Measurements from ENCODE around the gene TRIM34.
"Not testable (repeated sequence)": the region's sequence is repeated elsewhere in the genome, so short reads cannot be mapped to it uniquely, and the experiment has no call there.

TRIM34 gene

GRCh38 chr11:5592615-5593014 lies 32.2 kb upstream of the TRIM34 start:
- DNase-seq (ENCODE audit: low spot score) = no peak
- TF ChIP-seq CTCF (IDR thresholded peaks at IDR 0.05; ENCODE audit: extremely low read depth, missing control alignments) = no peak

- DNase-seq (ENCODE audit: low spot score) = no peak
- TF ChIP-seq CTCF (IDR thresholded peaks at IDR 0.05; ENCODE audit: extremely low read depth, missing control alignments) = no peak
These were observed 31.7 kb upstream of the TRIM34 start for GRCh38 chr11:5593146-5593545.

- DNase-seq (ENCODE audit: low spot score) = peak; percentile 49
- TF ChIP-seq CTCF (IDR thresholded peaks at IDR 0.05; ENCODE audit: extremely low read depth, missing control alignments) = no peak
These were observed 28.1 kb upstream of the TRIM34 start, which contains the start of gene TRIM6 for GRCh38 chr11:5596607-5597201. Gene TRIM6, plus strand, starts transcription at chr11:5596637. Its CDS starts 261 bp downstream, at chr11:5596898.

- TF ChIP-seq CTCF (IDR thresholded peaks at IDR 0.05; ENCODE audit: extremely low read depth, missing control alignments) = no peak
These were observed 26.8 kb upstream of the TRIM34 start for GRCh38 chr11:5597953-5598352.

GRCh38 chr11:5600374-5600851 lies 24.4 kb upstream of the TRIM34 start:
- DNase-seq (ENCODE audit: low spot score) = peak; percentile 81
- TF ChIP-seq CTCF (IDR thresholded peaks at IDR 0.05; ENCODE audit: extremely low read depth, missing control alignments) = peak; percentile 93

More at GRCh38 chr11:5597953-5598352, 26.8 kb upstream of the TRIM34 start:
- DNase-seq (ENCODE audit: low spot score) = no peak

- DNase-seq (ENCODE audit: low spot score) = not testable (repeated sequence)
These were observed 22.0 kb upstream of the TRIM34 start for GRCh38 chr11:5602791-5603190.

- no peak for DNase-seq (ENCODE audit: low spot score)
- no peak for TF ChIP-seq CTCF (IDR thresholded peaks at IDR 0.05; ENCODE audit: extremely low read depth, missing control alignments)
These were observed 21.5 kb upstream of the TRIM34 start for GRCh38 chr11:5603326-5603725.

- DNase-seq (ENCODE audit: low spot score) = no peak
- TF ChIP-seq CTCF (IDR thresholded peaks at IDR 0.05; ENCODE audit: extremely low read depth, missing control alignments) = no peak
These were observed 19.9 kb upstream of the TRIM34 start for GRCh38 chr11:5604896-5605295.

Measured in GM20000 (cell line).